ENCODE results near the gene RTL1. TPM values are rescaled to one million over a fixed set of nuclear protein-coding genes. Genes with fewer than 3 reads are reported as not detected.

Gene RTL1
- total RNA-seq, 2 donors from 2014 or later: not detected

DNA sequence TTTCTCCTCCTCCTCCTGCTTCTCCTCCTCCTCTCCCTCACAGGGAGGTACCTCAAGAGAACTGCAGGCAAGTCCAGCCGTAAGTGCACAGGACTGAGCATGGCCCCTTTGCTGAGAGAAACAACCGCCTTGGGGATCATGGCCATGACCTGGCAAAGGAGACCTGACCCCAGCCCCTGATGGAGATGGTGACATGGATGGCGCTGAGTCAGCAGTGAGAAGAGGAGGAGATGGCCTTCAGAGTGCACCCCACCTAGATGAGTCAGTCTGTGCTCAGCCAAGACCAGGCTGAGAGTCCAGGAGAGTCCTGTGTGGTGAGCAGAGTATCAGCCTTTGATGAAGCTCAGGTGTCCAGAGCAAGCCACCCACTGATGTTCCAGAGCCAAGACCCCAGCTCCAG is 41.2 kb downstream of the RTL1 start:
- Mint-ChIP-seq H3K4me1 (ENCODE audit: low read depth) (no peaks in the 10 kb centered on the region), H3K27me3 (ENCODE audit: low read depth) (peaks cover 5% of the 10 kb centered on the region), H3K27ac (no peak overlapping the region), H3K4me3 (no peak overlapping the region), H3K9me3 (no peaks in the 10 kb centered on the region), H3K36me3 (ENCODE audit: insufficient read depth in 2 of 2) (no peaks in the 10 kb centered on the region)
- no peak for DNase-seq
- ATAC-seq (replicated peaks in 1 of 2): no peak

DNA sequence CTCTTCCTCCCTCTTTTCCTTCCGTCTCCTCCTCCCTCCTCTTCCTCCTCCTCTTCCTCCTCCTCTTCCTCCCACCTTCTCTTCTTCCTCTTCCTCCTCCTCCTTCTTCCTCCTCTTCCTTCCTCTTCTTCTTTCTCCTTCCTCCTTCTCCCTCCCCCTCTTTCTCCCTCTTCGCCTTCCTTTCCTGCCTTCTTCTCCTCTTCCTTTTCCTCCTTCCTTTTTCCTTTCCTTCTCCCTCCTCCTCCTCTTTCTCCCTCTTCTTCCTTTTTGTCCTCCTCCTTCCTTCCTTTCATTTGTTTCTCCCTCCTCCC is 41.6 kb downstream of the RTL1 start:
- Mint-ChIP-seq H3K27me3 (ENCODE audit: low read depth) (peaks cover 5% of the 10 kb centered on the region), H3K9me3 (no peaks in the 10 kb centered on the region), H3K36me3 (ENCODE audit: insufficient read depth in 2 of 2) (no peaks in the 10 kb centered on the region), H3K4me3 (no peak overlapping the region), H3K27ac (no peak overlapping the region), H3K4me1 (ENCODE audit: low read depth) (no peaks in the 10 kb centered on the region)
- ATAC-seq (replicated peaks in 1 of 2): no peak
- no peak for DNase-seq

DNA sequence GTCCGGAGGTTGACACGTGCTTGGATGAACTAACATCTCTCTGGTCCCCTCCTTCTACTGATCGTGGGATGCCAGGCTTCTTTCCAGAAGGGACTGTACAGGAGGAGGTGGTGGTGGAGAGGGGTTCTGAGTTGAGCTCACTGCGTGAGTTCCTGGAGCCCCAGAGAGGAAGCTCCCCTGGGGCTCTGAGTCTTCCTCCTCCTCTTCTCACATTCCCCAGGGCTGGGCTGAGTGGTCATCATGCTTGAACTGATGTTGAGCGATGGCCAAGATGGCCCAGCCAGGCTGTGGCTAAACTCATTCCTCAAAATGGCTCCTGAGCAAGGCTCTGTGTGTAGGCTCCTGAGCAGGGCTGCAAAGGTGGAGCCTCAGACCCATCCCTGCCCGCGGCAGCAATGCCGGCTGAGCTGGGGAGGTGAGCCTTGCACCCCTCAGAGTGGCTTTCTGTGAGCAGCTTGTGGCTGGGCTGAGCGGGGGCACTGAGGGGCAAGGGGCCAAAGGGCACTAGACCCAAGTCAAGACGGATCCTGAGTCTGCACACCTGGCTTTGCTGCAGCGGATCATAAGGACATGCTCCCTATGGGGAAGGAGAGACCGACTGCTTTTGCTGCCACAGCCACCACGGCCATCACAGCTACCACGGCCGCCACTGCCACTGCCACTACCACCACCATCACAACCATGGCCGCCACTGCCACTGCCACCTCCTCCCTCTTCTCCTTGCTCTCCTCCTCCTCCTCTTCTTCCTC is 42.2 kb downstream of the RTL1 start:
- Mint-ChIP-seq H3K27me3 (ENCODE audit: low read depth) (peaks cover 5% of the 10 kb centered on the region), H3K4me1 (ENCODE audit: low read depth) (no peaks in the 10 kb centered on the region), H3K9me3 (no peaks in the 10 kb centered on the region), H3K4me3 (no peak overlapping the region), H3K27ac (no peak overlapping the region), H3K36me3 (ENCODE audit: insufficient read depth in 2 of 2) (no peaks in the 10 kb centered on the region)
- DNase-seq: no peak
- ATAC-seq (replicated peaks in 1 of 2): no peak

GRCh38 chr14:100860556-100861187 is 42.9 kb downstream of the RTL1 start:
- no peak overlapping the region for H3K27ac Mint-ChIP-seq
- no peak for DNase-seq
- no peaks in the 10 kb centered on the region for H3K4me1 Mint-ChIP-seq (ENCODE audit: low read depth)
- no peak for ATAC-seq (replicated peaks in 1 of 2)
- H3K36me3 Mint-ChIP-seq (ENCODE audit: insufficient read depth in 2 of 2): no peaks in the 10 kb centered on the region
- H3K27me3 Mint-ChIP-seq (ENCODE audit: low read depth): peaks cover 5% of the 10 kb centered on the region
- no peak overlapping the region for H3K4me3 Mint-ChIP-seq
- no peaks in the 10 kb centered on the region for H3K9me3 Mint-ChIP-seq

DNA sequence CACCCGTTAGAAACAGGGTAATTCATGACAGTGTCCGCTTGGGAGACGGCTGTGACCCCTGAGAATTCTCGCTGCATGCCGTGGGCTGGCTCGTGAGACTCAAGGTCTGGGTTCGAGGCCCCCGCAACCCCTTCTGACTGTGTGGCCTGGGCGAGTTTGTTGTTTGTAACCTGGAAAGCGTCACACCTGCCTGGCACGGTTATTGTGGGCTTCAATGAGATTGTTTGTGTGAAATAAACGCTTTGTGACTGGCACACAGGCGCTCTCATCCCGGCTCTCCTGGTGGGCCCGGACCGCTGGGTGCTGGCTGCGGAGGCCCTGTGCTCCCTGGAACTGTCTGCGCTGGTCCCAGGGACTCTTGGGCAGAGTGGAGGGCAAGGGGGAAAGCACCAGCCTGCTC is 43.7 kb downstream of the RTL1 start:
- Mint-ChIP-seq H3K27ac (no peak overlapping the region), H3K27me3 (ENCODE audit: low read depth) (peaks cover 5% of the 10 kb centered on the region), H3K9me3 (no peaks in the 10 kb centered on the region), H3K4me3 (no peak overlapping the region), H3K4me1 (ENCODE audit: low read depth) (no peaks in the 10 kb centered on the region), H3K36me3 (ENCODE audit: insufficient read depth in 2 of 2) (no peaks in the 10 kb centered on the region)
- DNase-seq (no peak), ATAC-seq (replicated peaks in 1 of 2) (no peak)

DNA sequence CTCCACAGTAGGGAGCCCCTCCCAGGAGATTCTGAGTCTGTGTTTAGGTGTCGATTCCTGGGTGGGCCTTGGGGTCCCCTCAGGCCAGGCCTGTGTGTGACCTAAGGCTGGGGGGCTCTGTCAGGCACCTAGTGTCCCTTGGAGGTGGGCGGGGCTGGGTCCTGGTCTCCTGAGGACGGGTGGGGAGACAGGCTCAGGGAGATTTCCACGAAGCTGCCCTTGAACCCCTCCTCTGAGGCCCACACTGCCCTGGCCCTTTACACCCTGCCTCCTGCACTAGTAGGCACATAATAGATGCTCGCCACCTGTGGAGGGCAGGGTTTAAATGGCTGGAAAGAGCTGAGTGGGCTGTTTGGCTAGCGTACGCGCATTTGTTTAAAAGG is 44.7 kb downstream of the RTL1 start:
- no peak for ATAC-seq (replicated peaks in 1 of 2)
- Mint-ChIP-seq H3K27ac (no peak overlapping the region), H3K4me3 (no peak overlapping the region), H3K36me3 (ENCODE audit: insufficient read depth in 2 of 2) (no peaks in the 10 kb centered on the region), H3K27me3 (ENCODE audit: low read depth) (peaks cover 5% of the 10 kb centered on the region), H3K9me3 (no peaks in the 10 kb centered on the region), H3K4me1 (ENCODE audit: low read depth) (no peaks in the 10 kb centered on the region)
- DNase-seq: no peak

DNA sequence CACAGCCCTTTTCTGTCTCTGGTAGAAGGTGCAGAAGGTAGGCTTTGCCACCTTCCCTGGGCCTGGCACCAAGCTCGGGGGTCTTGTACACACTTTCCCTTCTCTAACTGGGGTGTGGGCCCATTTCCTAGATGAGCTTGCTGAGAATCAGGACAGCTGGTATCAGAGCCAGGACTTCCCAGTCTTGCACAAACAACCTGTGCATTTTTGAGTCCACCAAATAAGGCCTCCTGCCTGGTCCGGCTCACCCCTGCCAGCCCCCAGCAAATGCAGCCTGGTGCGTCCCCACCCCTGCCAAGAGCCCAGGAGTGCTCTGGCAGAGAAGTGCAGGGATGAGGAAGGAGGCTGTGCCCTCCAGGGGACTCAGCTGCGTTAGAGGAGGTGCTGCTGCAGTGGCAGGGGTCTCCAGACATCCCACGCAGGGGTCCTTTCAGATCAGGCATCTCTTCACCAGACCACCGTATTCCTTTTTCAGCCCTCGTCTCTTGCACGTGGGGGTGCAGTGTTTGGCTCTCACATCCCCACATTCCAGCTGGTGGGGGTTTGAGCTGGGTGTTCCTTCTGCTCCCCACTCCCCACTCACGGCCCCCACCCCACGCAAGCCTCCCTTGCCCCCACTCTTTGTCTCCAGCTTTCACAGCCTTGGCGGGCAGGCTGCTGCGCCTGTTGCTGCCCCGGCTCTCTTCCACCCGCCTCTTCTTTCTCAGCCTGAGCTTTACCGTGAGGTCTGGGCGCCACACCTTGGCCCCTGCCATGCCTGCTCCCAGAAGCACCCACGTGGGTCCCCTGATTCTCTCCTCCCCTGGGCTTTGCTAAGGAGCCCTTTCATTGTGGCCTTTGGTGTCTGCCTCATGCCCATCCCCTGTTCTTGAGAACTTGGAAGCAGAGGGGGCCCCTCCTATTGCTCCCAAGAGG is 45.3 kb downstream of the RTL1 start:
- H3K27me3 Mint-ChIP-seq (ENCODE audit: low read depth): peaks cover 5% of the 10 kb centered on the region
- no peak for ATAC-seq (replicated peaks in 1 of 2)
- no peaks in the 10 kb centered on the region for H3K9me3 Mint-ChIP-seq
- no peak overlapping the region for H3K27ac Mint-ChIP-seq
- no peak for DNase-seq
- no peaks in the 10 kb centered on the region for H3K4me1 Mint-ChIP-seq (ENCODE audit: low read depth)
- H3K4me3 Mint-ChIP-seq: no peak overlapping the region
- no peaks in the 10 kb centered on the region for H3K36me3 Mint-ChIP-seq (ENCODE audit: insufficient read depth in 2 of 2)

GRCh38 chr14:100857233-100857922 is 46.1 kb downstream of the RTL1 start:
- H3K27ac Mint-ChIP-seq: no peak overlapping the region
- H3K36me3 Mint-ChIP-seq (ENCODE audit: insufficient read depth in 2 of 2): no peaks in the 10 kb centered on the region
- no peak for DNase-seq
- H3K9me3 Mint-ChIP-seq: no peaks in the 10 kb centered on the region
- H3K27me3 Mint-ChIP-seq (ENCODE audit: low read depth): peaks cover 5% of the 10 kb centered on the region
- H3K4me1 Mint-ChIP-seq (ENCODE audit: low read depth): no peaks in the 10 kb centered on the region
- no peak overlapping the region for H3K4me3 Mint-ChIP-seq
- ATAC-seq (replicated peaks in 1 of 2): no peak

DNA sequence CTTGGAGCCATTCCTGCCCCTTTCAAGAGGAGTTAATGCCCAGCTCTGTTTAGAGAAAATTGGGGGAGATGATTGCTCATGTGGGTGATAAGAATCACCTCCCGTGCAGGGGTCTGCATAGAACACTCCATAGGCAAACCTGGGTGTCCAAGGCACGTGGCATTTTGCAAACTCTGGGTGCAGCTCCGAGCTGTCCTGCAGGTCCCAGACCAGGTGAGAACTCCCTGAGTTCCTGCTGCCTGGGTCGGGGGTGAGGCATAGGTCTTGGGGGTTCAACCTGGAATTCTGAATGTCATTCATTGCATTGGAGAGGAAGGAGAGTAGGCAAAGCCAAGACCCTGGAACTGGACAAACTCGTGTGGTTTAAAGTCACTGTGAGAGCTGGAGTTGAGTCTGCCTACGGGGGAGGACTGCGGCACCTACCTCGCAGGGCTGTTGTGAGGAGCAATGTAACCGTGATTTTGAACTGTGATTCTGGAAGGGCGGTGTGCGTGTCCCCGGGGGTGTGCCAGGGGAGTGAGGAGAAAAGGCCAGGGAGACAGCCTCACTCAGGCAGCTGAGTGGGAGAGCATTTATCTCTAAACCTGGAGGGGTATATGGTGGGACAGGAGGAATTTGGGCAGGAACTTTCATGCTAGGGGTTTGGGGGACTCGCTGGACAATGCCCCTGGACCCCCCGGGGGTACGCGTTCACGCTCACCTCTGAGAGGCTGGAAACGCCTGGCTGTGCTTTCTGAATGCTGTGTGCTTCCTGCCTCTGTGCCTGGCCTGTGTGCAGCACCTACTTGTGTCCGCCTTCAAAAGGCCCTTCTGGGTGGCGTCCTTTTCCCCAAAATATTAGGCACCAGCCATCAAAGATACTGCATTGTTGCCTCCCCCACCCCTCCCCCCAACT is 47.2 kb downstream of the RTL1 start:
- Mint-ChIP-seq H3K4me3 (no peak overlapping the region), H3K27me3 (ENCODE audit: low read depth) (no peaks in the 10 kb centered on the region), H3K9me3 (no peaks in the 10 kb centered on the region), H3K4me1 (ENCODE audit: low read depth) (no peaks in the 10 kb centered on the region), H3K36me3 (ENCODE audit: insufficient read depth in 2 of 2) (no peaks in the 10 kb centered on the region), H3K27ac (no peak overlapping the region)
- DNase-seq: no peak
- no peak for ATAC-seq (replicated peaks in 1 of 2)

GRCh38 chr14:100855256-100855930 is 48.1 kb downstream of the RTL1 start:
- ATAC-seq (replicated peaks in 1 of 2) (no peak), DNase-seq (no peak)
- Mint-ChIP-seq H3K4me3 (no peak overlapping the region), H3K27ac (no peak overlapping the region), H3K36me3 (ENCODE audit: insufficient read depth in 2 of 2) (no peaks in the 10 kb centered on the region), H3K9me3 (no peaks in the 10 kb centered on the region), H3K4me1 (ENCODE audit: low read depth) (no peaks in the 10 kb centered on the region), H3K27me3 (ENCODE audit: low read depth) (no peaks in the 10 kb centered on the region)

GRCh38 chr14:100854435-100854834 is 49.1 kb downstream of the RTL1 start:
- H3K36me3 Mint-ChIP-seq (ENCODE audit: insufficient read depth in 2 of 2): no peaks in the 10 kb centered on the region
- no peaks in the 10 kb centered on the region for H3K27me3 Mint-ChIP-seq (ENCODE audit: low read depth)
- no peak for DNase-seq
- no peak overlapping the region for H3K4me3 Mint-ChIP-seq
- no peak for ATAC-seq (replicated peaks in 1 of 2)
- no peaks in the 10 kb centered on the region for H3K9me3 Mint-ChIP-seq
- no peak overlapping the region for H3K27ac Mint-ChIP-seq
- no peaks in the 10 kb centered on the region for H3K4me1 Mint-ChIP-seq (ENCODE audit: low read depth)

Measured in activated T-cell treated with anti-CD3 and anti-CD28 coated beads, Interleukin-2, amount 50 U/mL, for 72 hours (primary cell).